Epidermal melanocyte (primary cell): Measurements from ENCODE around the gene MMP17.
"Not testable (repeated sequence)": the region's sequence is repeated elsewhere in the genome, so short reads cannot be mapped to it uniquely, and the experiment has no call there.

Experiments used
- DNase-seq: peaks from one replicate; pipeline ENCODE4 v3.0.0; 2011; ENCODE audit warnings: low spot score; ENCODE audit not compliant: insufficient read length

The MMP17 gene

DNA sequence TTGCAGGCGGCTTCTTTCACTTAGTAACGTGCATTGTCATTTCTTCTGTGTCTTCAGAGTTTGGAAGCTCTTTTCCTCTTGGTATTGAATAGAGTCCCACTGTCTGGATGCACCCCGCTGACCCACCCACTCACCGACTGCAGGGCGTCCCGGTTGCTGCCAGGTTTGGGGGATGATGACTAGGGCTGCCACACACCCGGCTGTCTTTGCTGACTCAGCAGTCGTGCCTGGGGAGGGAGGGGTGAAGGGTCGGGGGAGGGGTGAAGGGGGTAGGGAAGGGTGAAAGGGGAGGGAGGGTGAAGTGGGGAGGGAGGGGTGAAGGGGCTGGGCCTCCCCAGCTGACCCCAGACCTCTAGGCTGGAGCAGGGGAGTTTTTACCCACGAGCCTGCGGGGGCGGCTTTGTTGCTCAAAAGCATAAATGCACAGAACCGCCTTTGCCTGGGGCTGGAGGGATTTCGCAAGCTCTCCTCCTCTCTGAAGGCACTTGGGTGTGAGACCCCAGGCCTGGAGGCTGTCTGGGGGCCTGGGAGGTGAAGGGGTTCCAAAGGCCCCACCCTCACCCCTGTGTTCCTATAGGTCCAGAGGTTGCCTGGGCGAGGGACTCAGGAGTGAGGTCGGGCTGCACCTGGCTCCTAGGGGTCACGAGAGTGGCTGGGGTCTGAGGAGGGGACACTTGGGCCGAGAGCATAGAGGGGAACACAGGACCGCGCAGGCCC lies 35.0 kb downstream of the MMP17 start:
- DNase-seq = no peak

DNA sequence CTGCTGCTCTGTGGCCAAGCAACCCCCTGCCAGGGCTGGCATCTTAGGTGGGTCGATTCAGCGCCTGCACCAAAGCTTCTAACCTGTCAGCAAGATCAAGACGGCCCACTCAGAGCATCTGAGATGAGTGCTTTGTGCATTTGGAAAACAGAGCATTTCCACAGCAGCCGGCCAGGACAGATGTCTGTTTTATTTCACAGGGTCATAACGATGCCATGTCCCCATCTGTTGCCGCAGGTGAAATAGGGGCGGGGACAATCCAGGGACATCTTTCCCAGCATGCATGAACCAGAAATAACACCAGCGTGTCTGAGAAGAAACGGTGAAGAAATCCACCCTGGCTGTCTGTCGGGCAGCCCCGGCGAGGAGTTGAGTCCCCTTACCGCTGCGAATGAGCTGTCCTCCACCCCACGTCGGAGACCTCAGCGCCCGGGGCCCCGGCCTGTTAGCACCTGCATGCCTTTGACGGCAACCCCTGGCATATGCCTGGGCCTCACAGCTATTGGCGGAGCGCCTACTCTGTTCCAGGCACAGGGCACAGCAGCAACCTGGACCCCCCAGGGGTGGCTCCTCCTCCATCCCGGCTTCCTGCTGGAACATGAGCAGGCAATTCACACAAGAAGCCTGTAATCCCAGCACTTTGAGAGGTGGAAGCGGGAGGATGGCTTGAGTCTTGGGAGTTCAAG lies 35.7 kb downstream of the MMP17 start:
- DNase-seq = no peak

DNA sequence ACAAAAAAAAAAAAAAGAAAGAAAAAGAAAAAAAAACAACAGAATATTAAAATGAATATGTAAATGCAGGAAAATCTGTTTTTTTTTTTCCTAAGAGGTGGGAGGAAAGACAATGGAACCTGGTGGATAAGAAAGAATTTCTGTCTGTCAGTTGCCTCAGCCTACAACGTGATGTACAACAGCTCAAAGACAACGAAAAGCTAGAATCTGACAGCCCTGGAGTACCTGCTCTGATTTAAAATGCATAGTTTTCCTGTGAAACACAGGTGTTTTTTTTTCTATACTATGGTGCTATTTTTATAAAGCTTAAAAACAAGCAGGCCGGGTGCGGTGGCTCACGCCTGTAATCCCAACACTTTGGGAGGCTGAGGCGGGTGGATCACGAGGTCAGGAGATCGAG lies 36.3 kb downstream of the MMP17 start:
- DNase-seq = no peak

DNA sequence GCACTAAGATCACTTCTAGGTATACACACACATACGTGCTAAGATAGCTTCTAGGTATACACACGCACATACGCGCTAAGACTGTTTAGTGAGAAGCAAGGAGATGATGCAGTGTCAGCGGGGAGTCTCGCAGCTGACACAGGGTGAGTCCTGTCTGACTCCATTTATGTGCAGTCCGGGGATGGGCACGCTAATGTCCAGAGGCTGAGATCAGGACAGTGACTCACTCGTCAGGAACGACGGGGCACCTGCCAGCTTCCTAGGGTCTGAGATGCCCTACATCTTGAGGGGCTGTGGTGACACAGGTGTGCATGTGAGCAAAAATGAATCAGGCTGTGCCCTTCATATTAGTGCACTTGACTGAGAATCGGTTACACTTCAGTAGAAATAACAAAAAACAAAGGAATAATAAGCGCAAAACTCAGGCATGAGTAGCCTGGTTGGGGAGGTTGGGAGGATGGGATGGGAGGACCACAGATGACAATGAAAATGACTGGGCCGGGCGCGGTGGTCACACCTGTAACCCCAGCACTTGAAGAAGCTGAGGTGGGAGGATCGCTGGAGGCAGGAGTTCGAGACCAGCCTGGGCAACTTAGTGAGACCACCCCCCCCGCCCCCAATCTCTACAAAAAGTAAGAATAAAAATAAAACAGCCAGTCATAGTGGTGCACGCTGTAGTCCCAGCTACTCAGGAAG lies 37.1 kb downstream of the MMP17 start:
- DNase-seq = no peak

DNA sequence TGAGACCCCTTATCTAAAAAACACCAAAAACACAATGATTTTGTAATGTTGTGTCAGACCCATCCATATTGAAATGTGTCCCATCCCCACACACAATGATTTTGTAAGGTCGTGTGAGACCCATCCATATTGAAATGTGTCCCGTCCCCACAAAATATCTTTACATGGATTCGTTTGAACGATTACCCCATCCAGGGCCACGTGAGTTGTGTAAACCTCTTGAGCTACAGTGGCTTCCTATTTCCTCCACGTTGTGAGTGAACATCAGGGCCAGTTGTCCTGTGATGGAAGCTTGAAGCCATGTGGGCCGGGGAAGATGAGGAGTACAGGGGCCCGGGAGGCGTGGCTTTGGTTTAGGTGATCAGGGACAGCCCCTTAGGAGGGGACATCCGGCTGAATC lies 39.3 kb downstream of the MMP17 start:
- DNase-seq = no peak

DNA sequence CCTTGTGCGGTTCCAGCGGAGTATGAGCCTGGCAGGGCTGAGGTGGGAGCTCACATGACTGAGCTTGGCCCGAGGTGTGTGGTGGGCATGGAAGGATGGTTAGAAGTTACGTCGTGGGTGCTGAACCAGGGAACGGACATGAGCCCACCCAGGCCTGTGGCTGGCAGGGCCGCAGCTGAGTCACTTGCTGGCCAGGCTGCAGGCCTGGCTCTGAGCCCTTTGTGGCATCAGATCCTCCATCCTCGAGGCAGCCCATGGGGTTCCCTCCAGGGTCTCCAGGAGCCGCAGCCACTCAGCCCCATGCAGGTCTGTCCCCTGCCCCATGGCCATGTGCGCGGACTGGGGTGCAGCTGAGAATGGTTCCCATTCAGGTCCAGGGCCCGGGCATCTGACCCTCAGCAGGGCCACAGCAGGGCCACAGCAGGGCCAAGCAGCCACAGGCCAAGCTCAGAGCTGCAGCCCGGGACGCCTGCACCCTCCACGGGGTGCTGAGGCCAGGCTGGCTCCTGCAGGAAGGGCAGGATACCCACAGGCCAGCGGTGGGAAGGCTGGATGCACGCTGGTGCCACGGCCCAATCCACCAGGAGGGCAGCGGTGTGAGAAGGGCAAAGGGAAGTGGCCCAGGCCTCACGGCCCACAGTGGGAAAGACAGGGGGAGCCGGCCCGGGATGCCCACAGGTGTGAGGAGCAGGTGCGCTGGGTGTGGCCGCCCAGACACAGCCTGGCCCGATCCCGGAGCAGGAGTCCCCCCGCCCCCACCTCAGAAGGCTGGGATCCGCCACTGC lies 39.9 kb downstream of the MMP17 start:
- DNase-seq = no peak

DNA sequence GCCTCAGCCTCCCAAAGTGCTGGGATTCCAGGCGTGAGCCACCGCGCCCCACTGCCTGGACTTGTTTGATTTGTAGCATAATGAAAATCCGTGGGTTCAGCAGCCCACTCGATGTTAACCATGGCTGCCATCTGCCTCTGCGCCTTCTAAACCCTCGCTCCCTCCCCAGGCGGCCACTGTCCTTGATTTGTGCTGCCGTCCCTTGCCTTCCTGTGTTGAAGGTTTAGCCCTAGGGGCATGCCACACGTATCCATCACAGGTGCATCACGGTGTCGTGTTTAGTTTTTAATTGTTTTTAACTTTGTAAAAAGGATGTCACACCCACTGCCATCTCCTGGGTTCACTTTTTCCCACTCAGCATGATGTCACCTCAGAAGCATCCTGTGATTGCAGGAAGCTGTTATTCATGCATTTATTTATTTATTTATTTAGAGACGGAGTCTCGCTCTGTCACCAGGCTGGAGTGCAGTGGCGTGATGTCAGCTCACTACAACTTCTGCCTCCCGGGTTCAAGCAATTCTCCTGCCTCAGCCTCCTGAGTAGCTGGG lies 41.8 kb downstream of the MMP17 start:
- no peak for DNase-seq

DNA sequence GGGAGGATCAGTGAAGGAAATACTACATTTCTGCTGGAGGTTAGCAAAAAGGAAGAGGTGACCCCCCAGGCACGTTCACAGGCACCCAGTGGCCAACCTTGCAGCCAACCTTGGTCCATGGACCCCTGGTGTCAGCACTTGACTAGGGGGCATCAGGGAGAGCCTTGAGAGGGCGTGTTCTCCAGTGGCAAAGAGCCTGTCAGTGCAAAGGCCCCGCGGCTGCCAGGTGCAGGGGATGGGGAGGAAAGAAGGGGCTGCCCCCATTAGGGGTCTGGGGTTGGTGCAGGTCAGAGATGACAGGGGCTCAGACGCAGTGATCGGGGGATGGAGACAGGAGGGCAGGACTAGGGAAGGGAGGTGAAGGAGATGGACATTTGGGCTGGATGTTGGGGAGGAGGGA lies 43.5 kb downstream of the MMP17 start:
- DNase-seq = no peak

DNA sequence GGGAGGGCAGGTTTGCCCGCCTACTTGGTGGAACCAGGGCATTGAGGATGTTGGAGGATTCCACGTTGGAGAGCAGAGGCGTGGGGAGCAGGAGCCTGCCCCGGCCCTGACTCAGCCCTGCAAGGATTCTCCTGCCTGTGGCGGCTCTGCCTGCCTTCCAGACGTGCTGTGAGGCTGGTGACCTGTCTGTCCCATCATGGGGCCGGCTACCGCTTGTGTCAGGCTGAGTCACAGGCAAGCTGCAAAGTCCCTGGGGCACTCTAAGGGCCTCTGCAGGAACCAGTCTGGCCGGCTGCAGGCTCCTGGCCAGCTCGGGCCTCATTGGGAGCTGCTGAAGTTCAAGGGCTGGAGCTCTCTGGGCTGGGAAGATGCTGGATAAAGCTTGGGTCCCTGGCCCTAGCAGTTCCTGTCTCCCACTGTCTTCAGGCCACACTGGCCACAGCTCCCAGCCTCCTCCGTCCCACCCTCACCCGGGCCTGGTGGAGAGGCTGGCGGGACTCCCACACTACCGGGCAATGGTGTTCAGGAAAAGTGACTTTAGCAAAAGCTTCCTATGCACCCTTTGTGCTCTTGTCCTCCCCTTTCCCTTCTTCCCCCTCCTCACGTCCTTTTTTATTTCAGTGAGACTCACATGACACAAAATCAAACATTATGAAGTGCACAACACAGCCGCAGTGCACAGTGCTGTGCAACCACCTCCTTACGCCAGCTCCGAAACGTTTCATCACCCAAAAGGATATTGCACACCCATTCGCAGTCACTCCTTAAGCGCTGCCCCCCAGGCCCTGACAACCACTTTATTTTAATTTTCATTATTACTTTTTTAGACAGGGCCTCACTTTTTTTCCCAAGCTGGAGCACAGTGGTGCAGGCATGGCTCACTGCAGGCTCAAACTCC lies 44.2 kb downstream of the MMP17 start:
- no peak for DNase-seq

DNA sequence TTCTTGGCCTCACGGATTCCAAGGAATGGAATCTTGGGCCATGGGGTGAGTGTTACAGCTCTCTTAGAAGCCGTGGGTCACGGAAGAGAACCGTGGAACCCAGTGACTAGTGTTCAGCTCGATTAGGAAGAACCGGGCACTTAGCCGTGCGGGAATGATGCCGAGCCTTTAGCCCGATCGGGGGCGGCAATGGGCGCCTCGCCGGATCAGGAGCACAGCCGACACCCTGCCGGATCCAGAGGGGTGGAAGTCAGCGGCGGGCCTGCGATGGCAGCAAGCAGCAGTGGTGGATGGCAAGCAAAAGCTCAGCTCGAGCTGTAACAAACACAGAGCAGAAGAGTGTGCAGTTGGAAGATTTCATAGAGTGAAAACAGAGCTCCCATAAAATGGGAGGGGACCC lies 45.1 kb downstream of the MMP17 start:
- DNase-seq = no peak

DNA sequence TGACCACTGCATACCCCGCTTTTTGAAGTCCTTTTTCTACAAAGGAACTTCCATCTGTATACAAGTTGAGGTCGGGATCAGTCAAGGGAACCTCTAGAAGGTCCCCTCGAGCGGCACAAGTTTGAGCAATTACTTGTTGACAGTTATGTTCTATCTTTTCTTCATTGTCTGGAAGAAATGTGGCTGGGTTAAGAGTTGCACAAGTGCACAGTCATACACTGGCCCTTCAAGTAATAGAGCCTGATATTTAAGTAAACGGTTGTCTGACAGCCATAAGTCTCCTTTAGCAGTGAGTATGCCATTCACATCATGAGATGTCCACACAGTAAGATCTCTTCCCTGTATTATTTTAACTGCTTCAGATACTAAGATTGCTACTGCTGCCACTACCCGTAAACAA lies 46.8 kb downstream of the MMP17 start:
- not testable (repeated sequence) for DNase-seq

DNA sequence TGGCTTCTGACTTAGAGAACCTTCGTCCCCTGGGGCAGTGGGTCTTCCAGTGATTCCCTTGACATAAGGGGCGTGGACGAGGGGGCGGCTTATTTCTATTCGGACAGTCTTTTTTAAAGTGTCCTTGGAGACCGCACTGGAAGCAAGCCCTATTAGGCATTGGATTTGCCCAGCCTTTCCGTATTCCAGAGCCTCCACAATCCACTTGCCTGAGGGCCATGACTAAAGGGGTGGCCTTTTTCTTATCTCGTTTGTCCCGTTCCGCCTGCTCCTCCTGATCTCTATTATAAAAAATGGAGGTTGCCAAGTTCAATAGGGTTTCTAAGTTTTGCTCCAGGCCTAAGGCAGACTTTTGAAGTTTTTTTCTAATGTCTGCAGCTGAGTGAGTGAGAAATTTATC lies 49.0 kb downstream of the MMP17 start:
- DNase-seq = not testable (repeated sequence)

DNA sequence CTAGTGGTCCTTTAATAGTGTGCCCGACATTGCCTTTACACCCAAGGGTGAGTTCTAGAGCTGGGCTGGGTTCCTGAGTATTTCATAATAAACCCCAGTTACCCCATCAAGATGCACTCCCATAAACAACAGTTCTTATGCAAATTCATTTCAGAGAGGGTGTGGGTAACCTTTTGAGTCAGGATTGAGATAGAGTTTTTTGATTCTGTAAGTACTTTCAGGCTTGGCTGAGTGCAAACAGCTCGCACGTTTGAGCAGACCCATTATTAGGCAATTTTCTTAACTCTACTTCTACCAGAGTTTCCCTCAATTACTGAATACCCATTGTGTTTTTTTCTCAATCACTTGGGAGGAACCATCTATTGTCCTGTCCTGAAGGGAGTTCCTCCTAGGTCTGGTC lies 50.2 kb downstream of the MMP17 start:
- DNase-seq = not testable (repeated sequence)

DNA sequence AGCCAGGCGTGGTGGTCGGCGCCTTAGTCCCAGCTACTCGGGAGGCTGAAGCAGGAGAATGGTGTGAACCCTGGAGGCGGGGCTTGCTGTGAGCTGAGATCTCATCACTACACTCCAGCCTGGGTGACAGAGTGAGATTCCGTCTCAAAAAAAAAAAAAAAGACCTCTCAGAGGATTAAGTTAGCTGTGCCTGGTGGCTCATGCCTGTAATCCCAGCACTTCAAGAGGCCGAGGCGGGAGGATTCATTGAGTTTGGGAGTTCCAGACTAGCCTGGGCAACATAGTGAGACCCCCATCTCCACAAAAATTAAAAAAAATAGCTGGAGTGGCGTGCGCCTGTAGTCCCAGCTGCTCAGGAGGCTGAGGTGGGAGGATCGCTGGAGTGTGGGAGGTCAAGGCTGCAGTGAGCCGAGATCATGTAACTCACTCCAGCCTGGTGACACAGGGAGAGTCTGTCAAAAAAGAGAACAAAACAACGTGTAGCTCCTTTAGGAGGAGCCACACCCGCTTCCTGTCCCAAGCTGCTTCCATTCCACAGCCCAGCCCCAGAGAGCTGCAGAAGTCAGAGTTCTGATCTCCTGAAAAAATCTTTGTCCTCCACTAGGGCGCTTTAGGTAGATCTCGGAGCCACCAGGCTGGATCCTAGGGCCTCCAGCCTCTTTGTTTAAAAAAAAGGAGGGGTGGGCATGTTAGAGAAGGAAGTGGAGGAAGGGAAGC lies 54.8 kb downstream of the MMP17 start:
- DNase-seq = no peak

DNA sequence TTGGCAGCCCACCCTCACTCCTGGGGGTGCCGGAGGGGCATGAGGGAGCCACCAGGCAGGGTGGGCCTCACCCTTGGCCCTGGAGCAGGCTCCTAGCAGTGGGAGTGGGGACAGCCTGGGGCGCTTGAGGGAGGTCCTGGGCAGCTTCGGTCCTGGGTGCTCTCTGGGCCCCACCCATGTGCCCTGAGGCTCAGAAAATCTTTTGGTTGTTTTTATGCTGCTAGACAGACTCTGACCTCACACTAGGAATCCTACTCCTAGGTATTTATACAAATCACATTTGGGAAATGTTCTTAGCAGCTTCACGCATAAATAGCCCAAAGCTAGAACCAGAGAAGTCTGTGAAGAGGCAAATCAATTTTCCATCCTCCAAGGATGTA lies 55.3 kb downstream of the MMP17 start:
- DNase-seq = no peak

DNA sequence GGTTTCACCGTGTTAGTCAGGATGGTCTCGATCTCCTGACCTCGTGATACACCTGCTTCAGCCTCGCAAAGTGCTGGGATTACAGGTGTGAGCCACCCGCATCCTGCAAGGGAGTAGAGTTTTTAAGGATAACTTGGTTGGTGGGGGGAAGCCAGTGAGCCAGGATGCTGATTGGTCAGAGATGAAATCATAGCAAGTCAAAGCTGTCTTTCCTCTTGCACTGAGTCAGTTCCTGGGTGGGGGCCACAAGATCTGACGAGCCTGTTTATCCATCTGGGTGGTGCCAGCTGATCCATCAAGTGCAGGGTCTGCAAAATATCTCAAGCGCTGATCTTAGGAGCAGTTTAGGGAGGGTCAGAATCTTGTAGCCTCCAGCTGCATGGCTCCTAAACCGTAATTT lies 56.9 kb downstream of the MMP17 start:
- DNase-seq = not testable (repeated sequence)

DNA sequence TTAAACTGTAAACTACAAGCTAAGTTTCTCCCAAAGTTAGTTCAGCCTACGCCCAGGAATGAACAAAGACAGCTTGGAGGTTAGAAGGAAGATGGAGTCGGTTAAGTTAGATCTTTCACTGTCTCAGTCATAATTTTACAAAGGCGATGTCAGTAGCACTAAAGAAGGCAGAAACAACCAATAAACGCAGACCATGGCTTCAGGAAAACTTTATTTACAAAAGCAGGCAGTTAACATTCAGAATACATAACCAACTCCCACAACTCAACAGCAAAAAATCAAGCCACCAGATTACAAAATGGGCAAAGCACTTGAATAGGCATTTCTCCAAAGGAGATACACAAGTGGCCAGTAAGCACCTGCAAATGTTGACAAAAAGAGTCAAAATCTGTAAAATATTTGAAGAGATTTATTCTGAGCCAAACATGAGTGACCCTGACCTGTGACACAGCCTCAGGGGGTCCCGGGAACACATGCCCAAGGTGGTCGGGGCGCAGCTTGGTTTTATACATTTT lies 57.4 kb downstream of the MMP17 start:
- no peak for DNase-seq

DNA sequence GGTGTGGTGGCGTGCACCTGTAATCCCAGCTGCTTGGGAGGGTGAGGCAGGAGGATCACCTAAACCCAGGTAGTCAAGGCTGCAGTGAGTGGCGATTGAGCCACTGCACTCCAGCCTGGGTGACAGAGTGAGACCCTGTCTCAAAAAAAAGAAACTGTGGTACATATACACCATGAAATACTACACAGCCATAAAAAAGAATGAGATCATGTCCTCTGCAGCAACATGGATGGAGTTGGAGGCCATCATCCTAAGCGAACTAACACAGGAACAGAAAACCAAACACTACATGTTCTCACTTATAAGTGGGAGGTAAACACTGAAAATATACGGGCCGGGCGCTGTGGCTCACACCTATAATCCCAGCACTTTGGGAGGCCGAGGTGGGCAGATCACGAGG lies 63.5 kb downstream of the MMP17 start:
- not testable (repeated sequence) for DNase-seq

DNA sequence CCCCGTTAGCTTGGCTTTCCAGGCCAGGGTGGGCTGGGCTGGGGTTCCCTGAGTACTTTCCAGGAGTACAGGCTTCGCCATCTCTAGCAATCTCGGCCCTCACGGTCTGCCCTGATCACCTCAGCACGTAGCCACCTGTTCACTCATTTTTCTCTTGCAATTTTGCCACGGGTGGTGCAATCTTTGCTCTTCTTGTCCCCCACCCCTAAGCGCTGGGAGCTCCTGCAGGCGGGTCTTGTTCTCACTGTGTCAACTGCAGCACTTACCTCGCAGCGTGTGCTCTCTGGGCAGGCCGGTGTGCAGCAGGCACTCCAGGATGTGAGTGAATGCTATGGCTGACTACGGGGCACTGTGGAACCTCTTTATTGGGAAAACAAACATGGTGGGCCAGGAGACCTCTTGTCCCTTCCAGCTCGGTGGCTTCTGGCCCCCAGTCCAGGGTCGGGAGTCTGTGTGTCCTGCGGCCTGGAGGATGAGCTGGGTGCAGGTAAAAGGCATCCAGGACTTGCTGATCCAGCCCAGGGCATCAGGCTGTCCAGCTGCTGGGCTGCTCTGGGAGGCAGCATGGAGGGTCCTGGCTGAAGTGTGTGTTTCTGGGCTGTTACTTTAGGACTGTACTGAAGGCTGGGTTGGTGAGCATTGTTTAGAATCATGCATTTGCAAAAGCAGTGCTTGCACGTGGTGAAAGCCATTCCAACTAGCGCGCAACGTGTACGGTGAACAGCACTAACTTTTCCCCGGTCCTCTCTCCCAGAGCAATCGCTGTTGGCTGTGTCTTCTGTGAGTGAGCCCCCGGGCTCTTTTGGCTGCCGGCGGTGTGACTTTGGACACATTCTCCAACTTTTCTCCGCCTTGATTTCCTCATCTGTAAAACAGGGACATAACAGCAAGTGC lies 64.8 kb downstream of the MMP17 start:
- no peak for DNase-seq
